GM23338 (cell line): ENCODE results near the gene STRA8. TPM values are rescaled to one million over a fixed set of nuclear protein-coding genes. Genes with fewer than 3 reads are reported as not detected.
"Not testable (repeated sequence)": the region's sequence is repeated elsewhere in the genome, so short reads cannot be mapped to it uniquely, and the experiment has no call there.

Experiments
- ATAC-seq: fragments of 200-7000 bp; cut with Tn5 transposase; 3 replicates; pipeline ENCODE4 v1.9.1; 2020
- DNase-seq: peaks from one replicate; pipeline ENCODE4 v3.0.0-alpha.2; 2015; ENCODE audit warnings: low spot score
- H2AFZ ChIP-seq: fragments of 200-600 bp; sonication (generic); 2 replicates; pipeline ENCODE4 v1.8.0; 2016; ENCODE audit warnings: antibody characterized with exemption, mild to moderate bottlenecking, moderate library complexity
- H3F3A ChIP-seq: fragments of 200-600 bp; sonication (generic); replicated peaks from 2 replicates; pipeline ENCODE4 v1.8.0; 2017; ENCODE audit warnings: antibody characterized with exemption, mixed run types, low read depth
- H3K27ac ChIP-seq: fragments of 200-600 bp; sonication (generic); 2 replicates; pipeline ENCODE4 v1.6.1; 2016; ENCODE audit warnings: low read depth
- H3K27me3 ChIP-seq: fragments of 200-600 bp; sonication (generic); 2 replicates; pipeline ENCODE4 v1.8.0; 2016; ENCODE audit warnings: mild to moderate bottlenecking, mixed run types, moderate library complexity; ENCODE audit not compliant: insufficient read depth
- H3K36me3 ChIP-seq: fragments of 200-600 bp; sonication (generic); 2 replicates; pipeline ENCODE4 v1.8.0; 2016; ENCODE audit warnings: mild to moderate bottlenecking; ENCODE audit not compliant: insufficient read depth
- H3K4me1 ChIP-seq: fragments of 200-600 bp; sonication (generic); 2 replicates; pipeline ENCODE4 v1.8.0; 2016; ENCODE audit warnings: mild to moderate bottlenecking, moderate library complexity; ENCODE audit not compliant: insufficient read depth
- H3K4me2 ChIP-seq: fragments of 200-600 bp; sonication (generic); 2 replicates; pipeline ENCODE4 v1.7.1; 2017; ENCODE audit warnings: mixed run types
- H3K4me3 ChIP-seq: fragments of 200-600 bp; sonication (generic); 2 replicates; pipeline ENCODE4 v1.6.1; 2016; ENCODE audit warnings: mixed run types
- H3K79me2 ChIP-seq: fragments of 200-600 bp; sonication (generic); replicated peaks from 2 replicates; pipeline ENCODE4 v1.8.0; 2017; ENCODE audit warnings: mild to moderate bottlenecking; ENCODE audit not compliant: insufficient read depth
- H3K9me2 ChIP-seq: fragments of 200-600 bp; sonication (generic); 2 replicates; pipeline ENCODE4 v1.8.0; 2017; ENCODE audit not compliant: insufficient read depth
- H4K20me1 ChIP-seq: fragments of 200-600 bp; sonication (generic); replicated peaks from 2 replicates; pipeline ENCODE4 v1.8.0; 2017; ENCODE audit warnings: mild to moderate bottlenecking; ENCODE audit not compliant: insufficient read depth
- H3K27ac Mint-ChIP-seq: 2 replicates; pipeline ENCODE4 v1.8.0; 2020; ENCODE audit warnings: inconsistent platforms, mild to moderate bottlenecking, moderate library complexity, mixed read lengths
- H3K27me3 Mint-ChIP-seq: 3 replicates; pipeline ENCODE4 v1.8.0; 2022; ENCODE audit warnings: low read depth, mild to moderate bottlenecking, moderate library complexity, mixed read lengths, inconsistent platforms; ENCODE audit not compliant: insufficient read depth, poor library complexity
- H3K36me3 Mint-ChIP-seq: 3 replicates; pipeline ENCODE4 v1.8.0; 2021; ENCODE audit warnings: low read depth, mild to moderate bottlenecking, inconsistent platforms, moderate library complexity, mixed read lengths
- H3K4me1 Mint-ChIP-seq: 3 replicates; pipeline ENCODE4 v1.8.0; 2020; ENCODE audit warnings: mild to moderate bottlenecking, inconsistent platforms, mixed read lengths
- H3K4me3 Mint-ChIP-seq: 3 replicates; pipeline ENCODE4 v1.8.0; 2021; ENCODE audit warnings: moderate library complexity, mild to moderate bottlenecking, inconsistent platforms, mixed read lengths
- H3K9me3 Mint-ChIP-seq: 3 replicates; pipeline ENCODE4 v1.8.0; 2020; ENCODE audit warnings: moderate library complexity, mild to moderate bottlenecking, inconsistent platforms, mixed read lengths
- CREB1 ChIP-seq: fragments of 250-450 bp; sonication (Bioruptor Pico); IDR thresholded peaks from 2 replicates; pipeline ENCODE4 v1.5.0; 2020; ENCODE audit warnings: low read depth, mild to moderate bottlenecking, moderate library complexity
- EZH2 ChIP-seq: fragments of 200-600 bp; sonication (generic); IDR thresholded peaks from one replicate; pipeline ENCODE4 v1.8.0; 2017; ENCODE audit warnings: antibody characterized with exemption, mild to moderate bottlenecking, low read depth; ENCODE audit not compliant: unreplicated experiment
- EZH2phosphoT487 ChIP-seq: fragments of 200-600 bp; sonication (generic); IDR thresholded peaks from one replicate; pipeline ENCODE4 v1.8.1; 2018; ENCODE audit warnings: antibody characterized with exemption; ENCODE audit not compliant: unreplicated experiment
- NANOG ChIP-seq: IDR thresholded peaks from 2 replicates; pipeline ENCODE4 v1.6.1; 2016; ENCODE audit warnings: antibody characterized with exemption, borderline replicate concordance
- POLR2AphosphoS5 ChIP-seq: IDR thresholded peaks from 2 replicates; pipeline ENCODE4 v1.6.1; 2016; ENCODE audit warnings: antibody characterized with exemption, low read depth
- STAT1 ChIP-seq: IDR thresholded peaks from one replicate; pipeline ENCODE4 v1.6.1; 2016; ENCODE audit warnings: antibody characterized with exemption; ENCODE audit not compliant: unreplicated experiment
- ZNF331 ChIP-seq: fragments of 250-450 bp; sonication (Bioruptor Pico); IDR thresholded peaks from 2 replicates; pipeline ENCODE4 v1.5.0; 2020; ENCODE audit warnings: low read depth, mild to moderate bottlenecking, moderate library complexity
- polyA plus RNA-seq: library from polyadenylated mRNA; unstranded; fragments of >200 nt; fragmentation: Nextera tagmentation; extraction: Ambion mirVana; gene quantifications from 2 replicates; pipeline ENCODE4 v1.2.1, GENCODE V29; 2016
- total RNA-seq: library from RNA; depleted of rRNA; stranded (reverse); fragments of >200 nt; shearing (Covaris generic); gene quantifications from 2 replicates; pipeline ENCODE4 v1.2.3, GENCODE V29; 2014
- TF ChIP-seq, protein P1 (sequence below), 2 experiments: fragments of 200-600 bp in 1 of 2; sonication (generic) in 1 of 2; conservative IDR thresholded peaks; 2 replicates each; pipeline versions ENCODE4 v1.5.1 to v1.6.1; 2016 to 2017; ENCODE audit warnings: antibody characterized with exemption in 2 of 2, low read depth in 2 of 2, mild to moderate bottlenecking in 2 of 2, moderate library complexity in 1 of 2
- TF ChIP-seq, protein P2 (sequence below): IDR thresholded peaks from one replicate; pipeline ENCODE4 v1.6.1; 2018; ENCODE audit warnings: antibody characterized with exemption; ENCODE audit not compliant: unreplicated experiment
- TF ChIP-seq, protein P3 (sequence below): IDR thresholded peaks from 2 replicates; pipeline ENCODE4 v1.6.1; 2016; ENCODE audit warnings: antibody characterized with exemption

Gene STRA8
- total and polyA plus RNA-seq, 2 experiments from 2014 or later = not detected

DNA sequence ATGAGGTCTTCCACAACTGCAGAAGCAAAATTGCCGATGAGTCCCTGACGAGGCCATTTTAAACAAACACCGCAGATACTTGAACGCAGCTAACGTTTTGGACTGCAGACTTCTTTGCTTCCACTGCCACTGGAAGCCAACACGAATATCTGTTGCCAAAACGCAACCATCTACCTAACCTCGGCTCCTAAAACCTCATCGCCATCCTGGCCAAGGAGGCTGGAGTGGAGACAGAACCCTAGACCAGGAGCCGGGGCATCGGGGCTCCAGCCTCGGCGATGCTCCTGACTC lies 22.8 kb upstream of the STRA8 start:
- ATAC-seq (no peak), DNase-seq (peak; percentile 39)
- H3K27ac ChIP-seq = no peak overlapping the region
- Mint-ChIP-seq H3K4me1 (peaks cover 4% of the 10 kb centered on the region; the same call in 2 of the 3 replicates), H3K36me3 (no peaks in the 10 kb centered on the region), H3K27ac (no peak overlapping the region), H3K9me3 (no peaks in the 10 kb centered on the region), H3K27me3 (peaks cover 16% of the 10 kb centered on the region), H3K4me3 (peak overlapping the region; percentile 92)
- no peaks in the 10 kb centered on the region for H3K9me2 ChIP-seq
- H3F3A ChIP-seq = no peaks in the 10 kb centered on the region
- peaks cover 6% of the 10 kb centered on the region for H3K4me1 ChIP-seq
- H3K36me3 ChIP-seq = no peaks in the 10 kb centered on the region
- no peaks in the 10 kb centered on the region for H3K79me2 ChIP-seq
- H4K20me1 ChIP-seq = no peaks in the 10 kb centered on the region
- TF ChIP-seq NANOG = no peak
- TF ChIP-seq ZNF331 = no peak
- TF ChIP-seq, protein P1, sequence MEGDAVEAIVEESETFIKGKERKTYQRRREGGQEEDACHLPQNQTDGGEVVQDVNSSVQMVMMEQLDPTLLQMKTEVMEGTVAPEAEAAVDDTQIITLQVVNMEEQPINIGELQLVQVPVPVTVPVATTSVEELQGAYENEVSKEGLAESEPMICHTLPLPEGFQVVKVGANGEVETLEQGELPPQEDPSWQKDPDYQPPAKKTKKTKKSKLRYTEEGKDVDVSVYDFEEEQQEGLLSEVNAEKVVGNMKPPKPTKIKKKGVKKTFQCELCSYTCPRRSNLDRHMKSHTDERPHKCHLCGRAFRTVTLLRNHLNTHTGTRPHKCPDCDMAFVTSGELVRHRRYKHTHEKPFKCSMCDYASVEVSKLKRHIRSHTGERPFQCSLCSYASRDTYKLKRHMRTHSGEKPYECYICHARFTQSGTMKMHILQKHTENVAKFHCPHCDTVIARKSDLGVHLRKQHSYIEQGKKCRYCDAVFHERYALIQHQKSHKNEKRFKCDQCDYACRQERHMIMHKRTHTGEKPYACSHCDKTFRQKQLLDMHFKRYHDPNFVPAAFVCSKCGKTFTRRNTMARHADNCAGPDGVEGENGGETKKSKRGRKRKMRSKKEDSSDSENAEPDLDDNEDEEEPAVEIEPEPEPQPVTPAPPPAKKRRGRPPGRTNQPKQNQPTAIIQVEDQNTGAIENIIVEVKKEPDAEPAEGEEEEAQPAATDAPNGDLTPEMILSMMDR (conservative IDR thresholded peaks at IDR 0.05; ENCODE audit: low read depth in 2 of 2) = no peak
- TF ChIP-seq EZH2phosphoT487 = no peak
- TF ChIP-seq, protein P2, sequence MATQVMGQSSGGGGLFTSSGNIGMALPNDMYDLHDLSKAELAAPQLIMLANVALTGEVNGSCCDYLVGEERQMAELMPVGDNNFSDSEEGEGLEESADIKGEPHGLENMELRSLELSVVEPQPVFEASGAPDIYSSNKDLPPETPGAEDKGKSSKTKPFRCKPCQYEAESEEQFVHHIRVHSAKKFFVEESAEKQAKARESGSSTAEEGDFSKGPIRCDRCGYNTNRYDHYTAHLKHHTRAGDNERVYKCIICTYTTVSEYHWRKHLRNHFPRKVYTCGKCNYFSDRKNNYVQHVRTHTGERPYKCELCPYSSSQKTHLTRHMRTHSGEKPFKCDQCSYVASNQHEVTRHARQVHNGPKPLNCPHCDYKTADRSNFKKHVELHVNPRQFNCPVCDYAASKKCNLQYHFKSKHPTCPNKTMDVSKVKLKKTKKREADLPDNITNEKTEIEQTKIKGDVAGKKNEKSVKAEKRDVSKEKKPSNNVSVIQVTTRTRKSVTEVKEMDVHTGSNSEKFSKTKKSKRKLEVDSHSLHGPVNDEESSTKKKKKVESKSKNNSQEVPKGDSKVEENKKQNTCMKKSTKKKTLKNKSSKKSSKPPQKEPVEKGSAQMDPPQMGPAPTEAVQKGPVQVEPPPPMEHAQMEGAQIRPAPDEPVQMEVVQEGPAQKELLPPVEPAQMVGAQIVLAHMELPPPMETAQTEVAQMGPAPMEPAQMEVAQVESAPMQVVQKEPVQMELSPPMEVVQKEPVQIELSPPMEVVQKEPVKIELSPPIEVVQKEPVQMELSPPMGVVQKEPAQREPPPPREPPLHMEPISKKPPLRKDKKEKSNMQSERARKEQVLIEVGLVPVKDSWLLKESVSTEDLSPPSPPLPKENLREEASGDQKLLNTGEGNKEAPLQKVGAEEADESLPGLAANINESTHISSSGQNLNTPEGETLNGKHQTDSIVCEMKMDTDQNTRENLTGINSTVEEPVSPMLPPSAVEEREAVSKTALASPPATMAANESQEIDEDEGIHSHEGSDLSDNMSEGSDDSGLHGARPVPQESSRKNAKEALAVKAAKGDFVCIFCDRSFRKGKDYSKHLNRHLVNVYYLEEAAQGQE = no peak
- TF ChIP-seq POLR2AphosphoS5 = no peak
- TF ChIP-seq CREB1 (CRISPR knock-in tag) = no peak
- no peak for TF ChIP-seq STAT1
- peak overlapping the region; percentile 94 for H3K4me2 ChIP-seq
- H2AFZ ChIP-seq = peak overlapping the region; percentile 92
- H3K27me3 ChIP-seq = peaks cover 11% of the 10 kb centered on the region
- peak overlapping the region; percentile 95 for H3K4me3 ChIP-seq

DNA sequence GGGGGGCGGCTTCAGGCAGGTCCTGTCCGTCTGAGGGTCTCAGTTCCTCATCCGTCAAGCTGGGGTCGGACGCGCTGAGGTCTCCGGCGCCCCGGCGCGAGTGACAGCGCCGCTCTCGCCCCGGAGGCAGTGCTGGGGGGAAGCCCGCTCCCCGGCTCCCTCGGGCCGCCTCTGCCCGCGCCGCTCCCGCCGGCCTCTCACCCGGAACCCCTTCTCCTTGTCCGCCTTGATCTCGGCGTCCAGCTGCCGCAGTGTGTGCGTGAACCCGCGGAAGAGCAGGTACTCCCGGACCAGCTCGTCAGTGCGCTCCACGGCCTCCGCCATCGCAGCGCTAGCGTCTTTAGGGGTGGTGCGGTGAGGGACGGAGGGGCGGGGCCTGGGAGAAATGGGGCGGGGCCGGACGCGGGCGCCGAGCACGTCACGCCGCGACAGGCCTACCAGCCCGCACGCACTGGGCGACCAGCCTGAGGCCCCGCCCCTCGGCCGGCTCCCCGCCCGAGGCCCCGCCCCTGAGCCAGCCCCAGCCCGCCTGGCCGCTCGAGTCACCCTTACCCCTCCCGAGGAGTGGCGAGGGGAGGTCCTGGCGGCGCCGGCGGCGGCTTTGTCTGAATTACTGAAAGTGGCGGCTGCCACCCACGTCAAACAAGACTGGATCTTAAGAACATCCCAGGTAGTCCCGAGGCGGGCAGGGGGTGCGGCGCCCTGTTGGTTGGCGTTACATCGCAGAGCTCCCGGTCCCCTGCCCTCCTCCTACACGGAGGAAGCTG lies 22.3 kb upstream of the STRA8 start, which contains the start of gene WDR91:
Gene WDR91 (minus strand): TSS at position 348 of the 767 bp plus-strand sequence. CDS start 24 bp downstream, at position 324.
- peak; percentile 94 for ATAC-seq
- Mint-ChIP-seq H3K27me3 (peaks cover 16% of the 10 kb centered on the region), H3K9me3 (no peaks in the 10 kb centered on the region), H3K4me1 (peaks cover 4% of the 10 kb centered on the region; the same call in 2 of the 3 replicates), H3K36me3 (no peaks in the 10 kb centered on the region), H3K4me3 (peak within 1 kb of the TSS; percentile 92), H3K27ac (peak within 1 kb of the TSS; percentile 84; the same call in 1 of the 2 replicates)
- H3F3A ChIP-seq = no peaks in the 10 kb centered on the region
- no peaks in the 10 kb centered on the region for H4K20me1 ChIP-seq
- TF ChIP-seq ZNF331 (no peak), POLR2AphosphoS5 (peak; percentile 82), EZH2 (no peak), STAT1 (no peak), CREB1 (CRISPR knock-in tag) (peak; percentile 64)
- TF ChIP-seq, protein P3, sequence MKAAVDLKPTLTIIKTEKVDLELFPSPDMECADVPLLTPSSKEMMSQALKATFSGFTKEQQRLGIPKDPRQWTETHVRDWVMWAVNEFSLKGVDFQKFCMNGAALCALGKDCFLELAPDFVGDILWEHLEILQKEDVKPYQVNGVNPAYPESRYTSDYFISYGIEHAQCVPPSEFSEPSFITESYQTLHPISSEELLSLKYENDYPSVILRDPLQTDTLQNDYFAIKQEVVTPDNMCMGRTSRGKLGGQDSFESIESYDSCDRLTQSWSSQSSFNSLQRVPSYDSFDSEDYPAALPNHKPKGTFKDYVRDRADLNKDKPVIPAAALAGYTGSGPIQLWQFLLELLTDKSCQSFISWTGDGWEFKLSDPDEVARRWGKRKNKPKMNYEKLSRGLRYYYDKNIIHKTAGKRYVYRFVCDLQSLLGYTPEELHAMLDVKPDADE = no peak
- no peaks in the 10 kb centered on the region for H3K36me3 ChIP-seq
- H3K4me3 ChIP-seq = peak within 1 kb of the TSS; percentile 95
- H3K9me2 ChIP-seq = no peaks in the 10 kb centered on the region
- no peak within 1 kb of the TSS for H3K27ac ChIP-seq
- peaks cover 11% of the 10 kb centered on the region for H3K27me3 ChIP-seq
- H3K4me2 ChIP-seq = peak within 1 kb of the TSS; percentile 94
- peaks cover 6% of the 10 kb centered on the region for H3K4me1 ChIP-seq
- peak; percentile 93 for DNase-seq
- no peaks in the 10 kb centered on the region for H3K79me2 ChIP-seq
- H2AFZ ChIP-seq = peak within 1 kb of the TSS; percentile 99

DNA sequence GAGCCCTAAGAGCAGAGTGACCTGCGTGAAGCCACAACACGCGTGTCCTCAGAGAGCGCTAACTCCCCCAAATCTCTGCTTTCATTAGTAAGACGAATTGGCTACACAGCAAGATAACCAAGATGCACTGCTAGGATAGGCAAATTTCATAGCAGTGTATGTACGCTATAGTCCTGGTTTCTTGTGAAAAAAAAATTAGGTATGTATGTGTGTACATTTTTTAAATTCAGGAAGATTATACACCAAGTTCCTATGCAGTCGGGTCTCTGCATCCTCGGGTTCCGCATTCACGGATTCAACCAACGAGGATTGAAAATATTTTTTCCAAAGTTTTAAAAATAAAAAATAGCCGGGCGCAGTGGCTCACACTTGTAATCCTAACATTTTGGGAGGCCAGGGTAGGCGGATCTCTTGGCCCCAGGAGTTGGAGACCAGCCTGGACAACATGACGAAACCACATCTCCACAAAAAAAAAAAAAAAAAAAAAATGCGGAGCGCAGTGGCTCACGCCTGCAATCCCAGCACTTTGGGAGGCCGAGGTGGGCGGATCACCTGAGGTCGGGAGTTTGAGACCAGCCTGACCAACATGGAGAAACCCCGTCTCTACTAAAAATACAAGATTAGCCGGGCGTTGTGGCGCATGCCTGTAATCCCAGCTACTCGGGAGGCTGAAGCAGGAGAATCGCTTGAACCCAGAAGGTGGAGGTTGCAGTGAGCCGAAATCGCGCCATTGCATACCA lies 21.5 kb upstream of the STRA8 start:
- not testable (repeated sequence) for H3K36me3 ChIP-seq, H3K4me1 Mint-ChIP-seq, ATAC-seq, DNase-seq, H3K27ac ChIP-seq, H3K9me2 ChIP-seq, H3K4me1 ChIP-seq, H4K20me1 ChIP-seq, H3F3A ChIP-seq, H3K79me2 ChIP-seq, H3K9me3 Mint-ChIP-seq, H3K27ac Mint-ChIP-seq, H3K36me3 Mint-ChIP-seq
- Histone ChIP-seq H3K4me2 (peak overlapping the region; percentile 80), H3K4me3 (peak overlapping the region; percentile 95), H2AFZ (peak overlapping the region; percentile 99), H3K27me3 (peaks cover 11% of the 10 kb centered on the region)
- H3K4me3 Mint-ChIP-seq = peak overlapping the region; percentile 92
- peaks cover 16% of the 10 kb centered on the region for H3K27me3 Mint-ChIP-seq
